ENCODE results near the gene ALPI.

DNA sequence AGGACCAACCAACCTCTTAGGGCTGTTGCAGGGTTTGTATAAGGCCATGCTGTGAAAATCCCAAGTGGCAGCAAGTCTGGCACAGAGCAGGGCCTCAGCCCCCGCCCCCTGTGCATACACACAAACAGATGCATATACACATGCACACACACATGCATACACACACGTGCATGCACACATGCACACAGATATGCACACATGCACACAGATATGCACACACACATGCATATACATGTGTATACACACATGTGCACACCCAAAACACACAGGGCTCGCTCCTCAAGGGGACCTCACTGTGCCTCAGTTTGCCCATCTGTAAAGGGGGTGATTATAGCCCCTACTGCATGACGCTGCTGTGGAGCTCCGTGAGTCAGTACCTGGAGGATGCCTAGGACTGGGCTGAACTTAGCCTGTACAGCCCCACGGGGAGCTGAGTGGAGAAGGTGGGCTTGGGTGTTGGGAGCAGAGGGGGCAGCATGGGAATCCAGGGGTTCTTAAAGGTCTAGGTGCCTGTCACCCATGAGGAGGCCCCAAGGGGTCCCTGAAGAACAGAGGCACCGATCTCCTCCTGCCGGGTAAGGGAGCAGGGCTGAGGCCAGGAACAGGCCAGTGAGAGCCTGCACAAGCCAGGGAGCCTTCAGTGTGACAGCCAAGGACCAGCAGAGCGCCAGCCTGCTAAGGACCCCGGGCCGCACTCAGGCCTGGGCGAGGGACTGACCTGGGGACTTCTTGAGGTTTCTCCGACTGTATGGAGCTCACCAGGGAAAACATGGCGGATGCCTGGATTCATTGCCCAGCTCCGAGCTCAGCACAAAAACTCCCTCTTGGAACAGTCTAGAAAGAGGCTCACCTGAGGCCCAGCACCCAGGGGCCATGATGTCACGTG lies 24.0 kb upstream of the ALPI start:
- TF ChIP-seq, protein P1, sequence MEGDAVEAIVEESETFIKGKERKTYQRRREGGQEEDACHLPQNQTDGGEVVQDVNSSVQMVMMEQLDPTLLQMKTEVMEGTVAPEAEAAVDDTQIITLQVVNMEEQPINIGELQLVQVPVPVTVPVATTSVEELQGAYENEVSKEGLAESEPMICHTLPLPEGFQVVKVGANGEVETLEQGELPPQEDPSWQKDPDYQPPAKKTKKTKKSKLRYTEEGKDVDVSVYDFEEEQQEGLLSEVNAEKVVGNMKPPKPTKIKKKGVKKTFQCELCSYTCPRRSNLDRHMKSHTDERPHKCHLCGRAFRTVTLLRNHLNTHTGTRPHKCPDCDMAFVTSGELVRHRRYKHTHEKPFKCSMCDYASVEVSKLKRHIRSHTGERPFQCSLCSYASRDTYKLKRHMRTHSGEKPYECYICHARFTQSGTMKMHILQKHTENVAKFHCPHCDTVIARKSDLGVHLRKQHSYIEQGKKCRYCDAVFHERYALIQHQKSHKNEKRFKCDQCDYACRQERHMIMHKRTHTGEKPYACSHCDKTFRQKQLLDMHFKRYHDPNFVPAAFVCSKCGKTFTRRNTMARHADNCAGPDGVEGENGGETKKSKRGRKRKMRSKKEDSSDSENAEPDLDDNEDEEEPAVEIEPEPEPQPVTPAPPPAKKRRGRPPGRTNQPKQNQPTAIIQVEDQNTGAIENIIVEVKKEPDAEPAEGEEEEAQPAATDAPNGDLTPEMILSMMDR (conservative IDR thresholded peaks at IDR 0.05), result no peak
- TF ChIP-seq EZH2 (IDR thresholded peaks at IDR 0.05; ENCODE audit: low read depth), result no peak

Data from PC-9 (cell line).